Measurements from ENCODE around the gene SLC39A11. TPM values are rescaled to one million over a fixed set of nuclear protein-coding genes. Genes with fewer than 3 reads are reported as not detected.
A peak's percentile ranks its signal among the peaks of the same experiment; 100 is the strongest.

Gene SLC39A11
- total RNA-seq, 6 donors from 2014 or later: 16.3 to 57.6 (median 29.5) TPM

DNA sequence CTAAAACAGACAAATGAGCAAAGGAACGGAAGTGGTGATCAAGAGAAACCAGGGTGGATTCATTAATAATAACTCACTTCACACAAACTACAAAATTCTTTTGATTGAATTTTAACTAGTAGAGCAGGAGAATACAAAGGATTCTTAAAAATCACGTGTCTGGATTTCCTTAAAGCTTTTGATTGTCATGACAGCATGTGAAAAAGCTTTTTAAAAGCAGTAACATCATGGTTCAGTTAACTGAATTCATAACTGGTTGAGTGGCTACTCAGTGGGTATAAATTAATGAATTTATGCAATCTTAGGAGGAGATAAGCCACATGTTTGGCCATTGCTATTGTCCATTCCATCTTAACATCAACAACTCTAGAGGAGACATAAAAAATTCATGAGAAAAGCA is 333.2 kb downstream of the SLC39A11 start:
- Histone ChIP-seq H3K36me3 (no peaks in the 10 kb centered on the region), H3K27ac (no peak overlapping the region), H3K4me1 (no peaks in the 10 kb centered on the region), H3K27me3 (no peaks in the 10 kb centered on the region), H3K4me3 (no peak overlapping the region), H3K9me3 (no peaks in the 10 kb centered on the region)
- DNase-seq: no peak
- ATAC-seq (ENCODE audit: low FRiP score in 2 of 2): no peak
- WGBS, 2 donors: 69 to 91% methylated on average over 2 of the region's 2 CpGs
- TF ChIP-seq POLR2A (IDR thresholded peaks at IDR 0.05): no peak
- no peak for TF ChIP-seq EP300 (IDR thresholded peaks at IDR 0.05)
- TF ChIP-seq, protein P1, sequence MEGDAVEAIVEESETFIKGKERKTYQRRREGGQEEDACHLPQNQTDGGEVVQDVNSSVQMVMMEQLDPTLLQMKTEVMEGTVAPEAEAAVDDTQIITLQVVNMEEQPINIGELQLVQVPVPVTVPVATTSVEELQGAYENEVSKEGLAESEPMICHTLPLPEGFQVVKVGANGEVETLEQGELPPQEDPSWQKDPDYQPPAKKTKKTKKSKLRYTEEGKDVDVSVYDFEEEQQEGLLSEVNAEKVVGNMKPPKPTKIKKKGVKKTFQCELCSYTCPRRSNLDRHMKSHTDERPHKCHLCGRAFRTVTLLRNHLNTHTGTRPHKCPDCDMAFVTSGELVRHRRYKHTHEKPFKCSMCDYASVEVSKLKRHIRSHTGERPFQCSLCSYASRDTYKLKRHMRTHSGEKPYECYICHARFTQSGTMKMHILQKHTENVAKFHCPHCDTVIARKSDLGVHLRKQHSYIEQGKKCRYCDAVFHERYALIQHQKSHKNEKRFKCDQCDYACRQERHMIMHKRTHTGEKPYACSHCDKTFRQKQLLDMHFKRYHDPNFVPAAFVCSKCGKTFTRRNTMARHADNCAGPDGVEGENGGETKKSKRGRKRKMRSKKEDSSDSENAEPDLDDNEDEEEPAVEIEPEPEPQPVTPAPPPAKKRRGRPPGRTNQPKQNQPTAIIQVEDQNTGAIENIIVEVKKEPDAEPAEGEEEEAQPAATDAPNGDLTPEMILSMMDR (IDR thresholded peaks at IDR 0.05): no peak
- no peak for TF ChIP-seq POLR2AphosphoS5 (IDR thresholded peaks at IDR 0.05)

DNA sequence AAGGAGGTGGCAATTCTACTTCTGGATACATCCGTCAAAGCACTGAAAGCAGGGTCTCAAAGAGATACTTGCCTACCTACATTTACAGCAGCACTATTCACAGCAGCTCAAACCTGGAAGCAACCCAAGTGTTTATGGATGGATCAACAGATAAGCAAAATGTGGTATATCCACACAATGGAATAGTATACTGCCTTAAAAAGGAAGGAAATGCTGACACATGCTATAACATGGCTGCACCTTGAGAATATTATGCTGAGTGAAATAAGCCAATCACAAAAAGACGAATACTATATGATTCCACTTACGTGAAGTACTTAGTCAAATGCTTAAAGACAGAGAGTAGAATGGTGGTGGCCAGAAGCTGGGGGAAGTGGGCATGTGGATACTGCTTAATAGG is 336.2 kb downstream of the SLC39A11 start:
- Histone ChIP-seq H3K9me3 (no peaks in the 10 kb centered on the region), H3K4me1 (no peaks in the 10 kb centered on the region), H3K27me3 (no peaks in the 10 kb centered on the region), H3K4me3 (no peak overlapping the region), H3K36me3 (no peaks in the 10 kb centered on the region), H3K27ac (no peak overlapping the region)
- ATAC-seq (ENCODE audit: low FRiP score in 2 of 2) (no peak), DNase-seq (no peak)
- TF ChIP-seq POLR2AphosphoS5 (IDR thresholded peaks at IDR 0.05) (no peak), POLR2A (IDR thresholded peaks at IDR 0.05) (no peak), EP300 (IDR thresholded peaks at IDR 0.05) (no peak)
- TF ChIP-seq, protein P1 (IDR thresholded peaks at IDR 0.05): no peak
- WGBS, 2 donors: 94 to 97% methylated on average over 3 of the region's 3 CpGs

DNA sequence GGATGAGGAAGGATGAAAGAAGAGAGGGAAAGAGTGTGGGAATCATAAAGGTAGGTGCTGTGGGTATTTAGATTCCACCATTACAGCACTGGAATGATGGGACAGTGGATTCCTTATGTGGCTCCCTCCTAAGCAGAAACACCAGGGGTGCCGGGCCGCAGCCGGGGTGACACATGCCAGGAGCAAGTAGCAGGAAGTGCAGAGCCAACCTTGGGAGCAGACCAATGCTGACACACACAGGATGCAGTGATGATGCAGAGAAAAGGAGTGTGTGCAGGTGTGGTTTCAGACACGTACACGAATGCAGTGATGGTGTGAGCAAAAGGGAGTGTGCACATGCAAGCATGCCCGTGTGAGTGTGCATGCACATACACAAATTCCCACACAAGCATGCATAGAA is 338.0 kb downstream of the SLC39A11 start:
- TF ChIP-seq, protein P1 (IDR thresholded peaks at IDR 0.05): no peak
- no peak for TF ChIP-seq EP300 (IDR thresholded peaks at IDR 0.05)
- TF ChIP-seq POLR2A (IDR thresholded peaks at IDR 0.05): no peak
- TF ChIP-seq POLR2AphosphoS5 (IDR thresholded peaks at IDR 0.05): no peak
- no peak overlapping the region for H3K27ac ChIP-seq
- 94% methylated on average over 6 of the region's 6 CpGs for WGBS, 2 donors
- no peaks in the 10 kb centered on the region for H3K9me3 ChIP-seq
- H3K27me3 ChIP-seq: no peaks in the 10 kb centered on the region
- ATAC-seq (ENCODE audit: low FRiP score in 2 of 2): no peak
- DNase-seq: peak in 1 of 2 donors; percentile 63
- H3K36me3 ChIP-seq: no peaks in the 10 kb centered on the region
- H3K4me1 ChIP-seq: no peaks in the 10 kb centered on the region
- no peak overlapping the region for H3K4me3 ChIP-seq

DNA sequence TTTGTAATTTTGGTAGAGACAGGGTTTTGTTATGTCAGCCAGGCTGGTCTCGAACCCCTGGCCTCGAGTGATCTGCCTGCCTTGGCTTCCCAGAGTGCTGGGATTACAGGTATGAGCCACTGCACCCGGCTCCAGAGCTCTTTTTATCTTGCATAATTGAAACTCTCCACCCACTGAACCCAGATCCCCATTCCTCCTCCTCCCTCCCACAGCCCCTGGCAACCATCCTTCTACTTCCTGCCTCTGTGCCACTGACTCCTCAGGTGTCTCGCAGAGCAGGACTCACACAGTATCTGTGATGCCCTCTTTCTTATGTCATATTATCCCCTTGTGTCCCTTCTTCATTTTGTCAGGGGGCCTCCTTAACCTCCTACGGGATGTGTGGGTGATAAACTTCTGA is 340.7 kb downstream of the SLC39A11 start:
- no peaks in the 10 kb centered on the region for H3K36me3 ChIP-seq
- no peaks in the 10 kb centered on the region for H3K27me3 ChIP-seq
- H3K4me3 ChIP-seq: no peak overlapping the region
- WGBS, 2 donors: 81 to 91% methylated on average over 5 of the region's 5 CpGs
- DNase-seq: no peak
- ATAC-seq (ENCODE audit: low FRiP score in 2 of 2): no peak
- no peaks in the 10 kb centered on the region for H3K4me1 ChIP-seq
- TF ChIP-seq EP300 (IDR thresholded peaks at IDR 0.05) (no peak), POLR2A (IDR thresholded peaks at IDR 0.05) (no peak), POLR2AphosphoS5 (IDR thresholded peaks at IDR 0.05) (no peak)
- TF ChIP-seq, protein P1 (IDR thresholded peaks at IDR 0.05): no peak
- no peaks in the 10 kb centered on the region for H3K9me3 ChIP-seq
- H3K27ac ChIP-seq: no peak overlapping the region

DNA sequence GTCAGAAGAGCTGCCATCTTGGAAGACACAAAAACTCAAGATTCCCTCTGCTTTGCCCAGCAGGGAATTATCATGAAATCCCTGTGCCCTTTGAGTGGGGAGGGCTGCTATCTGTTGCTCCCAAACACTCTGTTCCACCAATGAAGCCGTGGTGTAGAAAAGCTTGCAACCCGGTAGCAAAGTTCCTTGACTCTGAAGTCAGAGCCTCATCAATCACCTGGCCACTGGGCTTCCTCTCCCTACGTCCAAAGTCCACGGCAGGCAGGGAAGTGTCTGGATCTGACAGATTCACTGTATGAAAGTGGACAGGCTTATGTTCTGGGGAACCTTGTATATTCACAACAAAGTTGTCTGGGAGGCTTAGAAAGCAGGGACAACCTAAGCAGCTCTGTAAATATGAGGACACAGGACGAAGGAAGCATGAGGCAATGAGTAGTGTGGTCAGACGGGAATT is 343.3 kb downstream of the SLC39A11 start:
- WGBS, 2 donors: 84 to 92% methylated on average over 5 to 6 of the region's 6 CpGs
- TF ChIP-seq POLR2A (IDR thresholded peaks at IDR 0.05) (no peak), POLR2AphosphoS5 (IDR thresholded peaks at IDR 0.05) (no peak), EP300 (IDR thresholded peaks at IDR 0.05) (no peak)
- TF ChIP-seq, protein P1 (IDR thresholded peaks at IDR 0.05): no peak
- H3K27me3 ChIP-seq: no peaks in the 10 kb centered on the region
- no peaks in the 10 kb centered on the region for H3K4me1 ChIP-seq
- ATAC-seq (ENCODE audit: low FRiP score in 2 of 2) (no peak), DNase-seq (no peak)
- H3K36me3 ChIP-seq: no peaks in the 10 kb centered on the region
- H3K9me3 ChIP-seq: no peaks in the 10 kb centered on the region
- H3K27ac ChIP-seq: no peak overlapping the region
- H3K4me3 ChIP-seq: no peak overlapping the region

Data from upper lobe of left lung (tissue), 6 donors.